Parathyroid adenoma (tissue), 2 donors: ENCODE results near the gene LEMD3.

Experiments used
- H2AFZ ChIP-seq: fragments of 300-600 bp; sonication (generic); one replicate; pipeline ENCODE4 v1.7.0; 2017; ENCODE audit warnings: antibody characterized with exemption, mild to moderate bottlenecking
- H3K27ac ChIP-seq: fragments of 300-600 bp; sonication (generic); one replicate; pipeline ENCODE4 v1.7.0; 2017
- H3K27me3 ChIP-seq: fragments of 300-600 bp; sonication (generic); one replicate; pipeline ENCODE4 v1.7.0; 2017; ENCODE audit warnings: low read length; ENCODE audit not compliant: control insufficient read depth, insufficient read depth
- H3K36me3 ChIP-seq: fragments of 300-600 bp; sonication (generic); one replicate; pipeline ENCODE4 v1.7.0; 2017; ENCODE audit warnings: low read length; ENCODE audit not compliant: control insufficient read depth, insufficient read depth
- H3K4me1 ChIP-seq: fragments of 300-600 bp; sonication (generic); one replicate; pipeline ENCODE4 v1.7.0; 2017; ENCODE audit warnings: control low read depth
- H3K4me2 ChIP-seq: fragments of 300-600 bp; sonication (generic); one replicate; pipeline ENCODE4 v1.7.0; 2017; ENCODE audit warnings: low read length
- H3K4me3 ChIP-seq: fragments of 300-600 bp; sonication (generic); one replicate; pipeline ENCODE4 v1.7.0; 2017; ENCODE audit warnings: low read depth, low read length
- H3K79me2 ChIP-seq: fragments of 300-600 bp; sonication (generic); one replicate; pipeline ENCODE4 v1.7.0; 2017; ENCODE audit warnings: control low read depth
- H3K9ac ChIP-seq: fragments of 300-600 bp; sonication (generic); one replicate; pipeline ENCODE4 v1.7.0; 2017; ENCODE audit warnings: mild to moderate bottlenecking
- H3K9me3 ChIP-seq: fragments of 300-600 bp; sonication (generic); one replicate; pipeline ENCODE4 v1.7.0; 2017; ENCODE audit warnings: low read length; ENCODE audit not compliant: control insufficient read depth
- CTCF ChIP-seq: fragments of 300-600 bp; sonication (generic); IDR thresholded peaks from one replicate; pipeline ENCODE4 v1.7.0; 2017; ENCODE audit warnings: antibody characterized with exemption, mild to moderate bottlenecking
- donor health status: primary hyperparathyroidism.

LEMD3 gene

GRCh38 chr12:65209655-65210043 is 40.3 kb downstream of the LEMD3 start:
- Histone ChIP-seq H3K4me2 (no peak overlapping the region), H3K4me1 (no peaks in the 10 kb centered on the region), H3K9ac (no peak overlapping the region), H3K27ac (no peak overlapping the region), H3K79me2 (peaks cover 5% of the 10 kb centered on the region), H3K4me3 (no peak overlapping the region), H2AFZ (no peak overlapping the region), H3K36me3 (no peaks in the 10 kb centered on the region), H3K27me3 (no peaks in the 10 kb centered on the region), H3K9me3 (no peaks in the 10 kb centered on the region)
- TF ChIP-seq CTCF, result no peak

GRCh38 chr12:65217086-65217485 is 47.7 kb downstream of the LEMD3 start:
- Histone ChIP-seq H3K9me3 (no peaks in the 10 kb centered on the region), H3K27ac (no peak overlapping the region), H3K27me3 (no peaks in the 10 kb centered on the region), H3K4me1 (no peaks in the 10 kb centered on the region), H3K4me3 (no peak overlapping the region), H2AFZ (no peak overlapping the region), H3K36me3 (no peaks in the 10 kb centered on the region), H3K4me2 (no peak overlapping the region), H3K79me2 (no peaks in the 10 kb centered on the region), H3K9ac (no peak overlapping the region)
- no peak for TF ChIP-seq CTCF

- Histone ChIP-seq H3K79me2 (peaks cover 6% of the 10 kb centered on the region), H3K36me3 (no peaks in the 10 kb centered on the region), H3K27me3 (no peaks in the 10 kb centered on the region), H3K27ac (no peak overlapping the region), H3K4me1 (no peaks in the 10 kb centered on the region), H3K4me3 (no peak overlapping the region), H3K4me2 (no peak overlapping the region), H3K9ac (no peak overlapping the region), H3K9me3 (no peaks in the 10 kb centered on the region), H2AFZ (no peak overlapping the region)
- no peak for TF ChIP-seq CTCF
These were observed 51.4 kb downstream of the LEMD3 start for GRCh38 chr12:65220761-65221160.

- H3K9ac ChIP-seq, result no peak overlapping the region
- H2AFZ ChIP-seq, result no peak overlapping the region
- no peak for TF ChIP-seq CTCF
- no peaks in the 10 kb centered on the region for H3K27me3 ChIP-seq
- no peak overlapping the region for H3K4me3 ChIP-seq
- no peak overlapping the region for H3K27ac ChIP-seq
- H3K4me2 ChIP-seq, result no peak overlapping the region
- no peaks in the 10 kb centered on the region for H3K9me3 ChIP-seq
- no peaks in the 10 kb centered on the region for H3K4me1 ChIP-seq
- peaks cover 22% of the 10 kb centered on the region for H3K79me2 ChIP-seq
- H3K36me3 ChIP-seq, result peaks cover 2% of the 10 kb centered on the region
These were observed 60.1 kb downstream of the LEMD3 start for GRCh38 chr12:65229441-65229840.

GRCh38 chr12:65232476-65233077 is 63.2 kb downstream of the LEMD3 start:
- Histone ChIP-seq H3K9me3 (no peaks in the 10 kb centered on the region), H3K79me2 (peaks cover 12% of the 10 kb centered on the region), H3K4me1 (no peaks in the 10 kb centered on the region), H3K4me2 (no peak overlapping the region), H3K27ac (no peak overlapping the region), H3K4me3 (no peak overlapping the region), H3K9ac (no peak overlapping the region), H2AFZ (no peak overlapping the region), H3K36me3 (peaks cover 2% of the 10 kb centered on the region), H3K27me3 (no peaks in the 10 kb centered on the region)
- peak; percentile 46 for TF ChIP-seq CTCF
